Karpas-422 (cell line): Measurements from ENCODE around the gene NDUFC1. TPM values are rescaled to one million over a fixed set of nuclear protein-coding genes. Genes with fewer than 3 reads are reported as not detected.
"Not testable (repeated sequence)": the region's sequence is repeated elsewhere in the genome, so short reads cannot be mapped to it uniquely, and the experiment has no call there.

Source experiments
- DNase-seq: peaks from one replicate; pipeline ENCODE4 v3.0.0-alpha.2; 2015
- H2AFZ ChIP-seq: fragments of 200-600 bp; sonication (generic); 2 replicates; pipeline ENCODE4 v1.6.1; 2014; ENCODE audit warnings: antibody characterized with exemption, low read length, mixed read lengths
- H3K27ac ChIP-seq: fragments of 200-600 bp; sonication (generic); 2 replicates; pipeline ENCODE4 v1.5.1; 2014; ENCODE audit warnings: mild to moderate bottlenecking, low read length, moderate library complexity
- H3K27me3 ChIP-seq: fragments of 200-600 bp; sonication (generic); 2 replicates; pipeline ENCODE4 v1.6.1; 2014; ENCODE audit warnings: low read length, mixed read lengths
- H3K36me3 ChIP-seq: fragments of 200-600 bp; sonication (generic); 2 replicates; pipeline ENCODE4 v1.6.1; 2014; ENCODE audit warnings: low read length, mixed read lengths; ENCODE audit not compliant: insufficient read depth
- H3K4me1 ChIP-seq: fragments of 200-600 bp; sonication (generic); 2 replicates; pipeline ENCODE4 v1.6.1; 2014; ENCODE audit warnings: mild to moderate bottlenecking, low read length, mixed read lengths
- H3K4me2 ChIP-seq: fragments of 200-600 bp; sonication (generic); 2 replicates; pipeline ENCODE4 v1.6.1; 2014; ENCODE audit warnings: low read length, low read depth, mild to moderate bottlenecking; ENCODE audit not compliant: poor library complexity, severe bottlenecking
- H3K4me3 ChIP-seq: fragments of 200-600 bp; sonication (generic); 2 replicates; pipeline ENCODE4 v1.5.1; 2014; ENCODE audit warnings: mild to moderate bottlenecking, antibody characterized with exemption, low read length, mixed read lengths
- H3K79me2 ChIP-seq: fragments of 200-600 bp; sonication (generic); 2 replicates; pipeline ENCODE4 v1.6.1; 2014; ENCODE audit warnings: mild to moderate bottlenecking, low read length, mixed read lengths
- H3K9ac ChIP-seq: fragments of 200-600 bp; sonication (generic); 2 replicates; pipeline ENCODE4 v1.6.0; 2014; ENCODE audit warnings: low read length
- H3K9me2 ChIP-seq: fragments of 200-600 bp; sonication (generic), shearing (Covaris generic); replicated peaks from 2 replicates; pipeline ENCODE4 v1.6.0; 2014; ENCODE audit warnings: mild to moderate bottlenecking, low read length, moderate library complexity; ENCODE audit not compliant: insufficient read depth
- H3K9me3 ChIP-seq: fragments of 300-700, 200-600 bp; sonication (generic); 2 replicates; pipeline ENCODE4 v1.6.1; 2014; ENCODE audit warnings: low read length, mixed read lengths
- H4K20me1 ChIP-seq: fragments of 200-600 bp; sonication (generic); 2 replicates; pipeline ENCODE4 v1.6.1; 2014; ENCODE audit warnings: mild to moderate bottlenecking, antibody characterized with exemption, low read length, low read depth; ENCODE audit not compliant: insufficient read depth
- total RNA-seq: library from RNA; depleted of rRNA; stranded (reverse); fragments of >200 nt; shearing (Covaris generic); gene quantifications from 2 replicates; pipeline ENCODE4 v1.2.3, GENCODE V29; 2014; ENCODE audit warnings: low replicate concordance

Gene NDUFC1
- total RNA-seq, 1 experiment from 2014 or later, result 86.8 TPM

DNA sequence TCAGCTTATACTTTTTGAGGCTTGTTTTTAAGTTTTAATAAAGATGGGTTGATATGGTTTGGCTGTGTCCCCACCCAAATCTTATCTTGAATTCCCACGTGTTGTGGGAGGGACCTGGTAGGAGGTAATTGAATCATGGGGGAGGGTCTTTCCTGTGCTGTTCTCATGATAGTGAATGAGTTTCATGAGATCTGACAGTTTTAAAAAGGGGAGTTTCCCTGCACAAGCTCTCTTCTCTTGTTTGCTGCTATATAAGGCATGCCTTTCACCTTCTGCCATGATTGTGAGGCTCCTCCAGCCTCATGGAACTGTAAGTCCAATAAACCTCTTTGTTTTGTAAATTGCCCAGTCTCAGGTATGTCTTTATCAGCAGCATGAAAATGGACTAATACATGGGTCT, 19.8 kb upstream of the NDUFC1 start:
- H3K4me3 ChIP-seq, H3K27ac ChIP-seq, H3K27me3 ChIP-seq, H3K9me3 ChIP-seq, H3K4me1 ChIP-seq, H3K4me2 ChIP-seq, DNase-seq, H2AFZ ChIP-seq, H3K9ac ChIP-seq, H3K9me2 ChIP-seq: not testable (repeated sequence)
- Histone ChIP-seq H4K20me1 (peaks cover 15% of the 10 kb centered on the region; the same call in 1 of the 2 replicates), H3K36me3 (peaks cover 13% of the 10 kb centered on the region; the same call in 1 of the 2 replicates), H3K79me2 (peaks cover 100% of the 10 kb centered on the region)

DNA sequence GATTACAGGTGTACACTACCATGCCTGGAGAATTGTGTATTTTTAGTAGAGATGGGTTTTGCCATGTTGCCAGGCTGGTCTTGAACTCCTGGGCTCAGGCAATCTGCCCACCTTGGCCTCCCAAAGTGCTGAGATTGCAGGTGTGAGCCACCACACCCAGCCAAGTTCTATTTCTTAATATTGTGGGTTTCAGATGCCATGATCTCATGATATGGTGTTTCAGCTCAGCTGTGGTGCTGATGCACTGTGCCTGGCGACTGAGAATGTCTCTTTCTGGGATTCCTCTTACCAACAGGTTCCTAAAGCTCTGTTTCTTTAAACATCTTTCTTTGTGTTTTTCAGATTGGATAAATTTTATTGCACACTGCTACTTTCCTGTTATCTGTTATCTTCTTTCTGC, 17.3 kb upstream of the NDUFC1 start:
- Histone ChIP-seq H4K20me1 (peaks cover 20% of the 10 kb centered on the region; the same call in 1 of the 2 replicates), H3K79me2 (peaks cover 100% of the 10 kb centered on the region), H3K9me2 (no peaks in the 10 kb centered on the region), H2AFZ (no peak overlapping the region), H3K9ac (no peak overlapping the region), H3K4me3 (no peak overlapping the region), H3K9me3 (no peaks in the 10 kb centered on the region), H3K4me2 (no peak overlapping the region), H3K27ac (no peak overlapping the region), H3K36me3 (peaks cover 15% of the 10 kb centered on the region; the same call in 1 of the 2 replicates), H3K4me1 (peaks cover 5% of the 10 kb centered on the region), H3K27me3 (no peaks in the 10 kb centered on the region)
- no peak for DNase-seq

- Histone ChIP-seq H3K27ac (no peak overlapping the region), H3K4me2 (no peak overlapping the region), H3K27me3 (no peaks in the 10 kb centered on the region), H3K4me1 (peaks cover 12% of the 10 kb centered on the region), H3K9ac (no peak overlapping the region), H2AFZ (no peak overlapping the region), H3K9me2 (no peaks in the 10 kb centered on the region), H3K9me3 (no peaks in the 10 kb centered on the region), H3K36me3 (peaks cover 25% of the 10 kb centered on the region), H3K4me3 (no peak overlapping the region), H4K20me1 (peaks cover 23% of the 10 kb centered on the region; the same call in 1 of the 2 replicates), H3K79me2 (peaks cover 100% of the 10 kb centered on the region)
- DNase-seq, result no peak
These were observed 15.4 kb upstream of the NDUFC1 start for GRCh38 chr4:139317635-139318034.

GRCh38 chr4:139316733-139317132, 14.5 kb upstream of the NDUFC1 start:
- peaks cover 29% of the 10 kb centered on the region for H4K20me1 ChIP-seq
- no peak overlapping the region for H3K27ac ChIP-seq

DNA sequence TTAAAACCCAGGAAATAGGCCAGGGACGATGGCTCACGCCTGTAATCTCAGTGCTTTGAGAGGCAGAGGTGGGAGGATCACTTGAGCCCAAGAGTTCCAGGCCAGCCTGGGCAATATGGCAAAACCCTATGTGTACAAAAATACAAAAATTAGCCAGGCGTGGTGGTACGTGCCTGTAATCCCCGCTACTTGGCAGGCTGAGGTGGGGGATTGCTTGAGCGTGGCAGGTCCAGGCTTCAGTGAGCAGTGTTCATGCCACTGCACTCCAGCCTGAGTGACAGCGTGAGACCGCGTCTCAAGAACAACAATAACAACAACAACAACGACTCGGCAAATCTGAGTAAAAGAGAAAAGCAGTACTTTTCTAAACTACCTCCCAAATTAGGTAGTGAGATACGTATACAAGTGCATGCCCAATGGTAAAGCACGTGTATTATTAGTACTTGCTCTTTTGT, 13.0 kb upstream of the NDUFC1 start:
- peaks cover 29% of the 10 kb centered on the region for H3K36me3 ChIP-seq
- H4K20me1 ChIP-seq, result peaks cover 29% of the 10 kb centered on the region
- H3K4me3 ChIP-seq, result no peak overlapping the region
- no peak overlapping the region for H3K9ac ChIP-seq
- no peak overlapping the region for H3K4me2 ChIP-seq
- no peak overlapping the region for H2AFZ ChIP-seq
- DNase-seq, result no peak
- no peaks in the 10 kb centered on the region for H3K9me3 ChIP-seq
- H3K27ac ChIP-seq, result no peak overlapping the region
- H3K4me1 ChIP-seq, result peaks cover 21% of the 10 kb centered on the region
- no peaks in the 10 kb centered on the region for H3K27me3 ChIP-seq
- no peaks in the 10 kb centered on the region for H3K9me2 ChIP-seq
- H3K79me2 ChIP-seq, result peaks cover 100% of the 10 kb centered on the region

More at GRCh38 chr4:139316733-139317132, 14.5 kb upstream of the NDUFC1 start:
- Histone ChIP-seq H3K27me3 (no peaks in the 10 kb centered on the region), H3K4me2 (no peak overlapping the region), H3K36me3 (peaks cover 29% of the 10 kb centered on the region), H3K4me1 (peaks cover 21% of the 10 kb centered on the region), H3K9me3 (no peaks in the 10 kb centered on the region), H3K4me3 (no peak overlapping the region), H3K79me2 (peaks cover 100% of the 10 kb centered on the region), H3K9me2 (no peaks in the 10 kb centered on the region), H3K9ac (no peak overlapping the region), H2AFZ (no peak overlapping the region)
- DNase-seq, result no peak

DNA sequence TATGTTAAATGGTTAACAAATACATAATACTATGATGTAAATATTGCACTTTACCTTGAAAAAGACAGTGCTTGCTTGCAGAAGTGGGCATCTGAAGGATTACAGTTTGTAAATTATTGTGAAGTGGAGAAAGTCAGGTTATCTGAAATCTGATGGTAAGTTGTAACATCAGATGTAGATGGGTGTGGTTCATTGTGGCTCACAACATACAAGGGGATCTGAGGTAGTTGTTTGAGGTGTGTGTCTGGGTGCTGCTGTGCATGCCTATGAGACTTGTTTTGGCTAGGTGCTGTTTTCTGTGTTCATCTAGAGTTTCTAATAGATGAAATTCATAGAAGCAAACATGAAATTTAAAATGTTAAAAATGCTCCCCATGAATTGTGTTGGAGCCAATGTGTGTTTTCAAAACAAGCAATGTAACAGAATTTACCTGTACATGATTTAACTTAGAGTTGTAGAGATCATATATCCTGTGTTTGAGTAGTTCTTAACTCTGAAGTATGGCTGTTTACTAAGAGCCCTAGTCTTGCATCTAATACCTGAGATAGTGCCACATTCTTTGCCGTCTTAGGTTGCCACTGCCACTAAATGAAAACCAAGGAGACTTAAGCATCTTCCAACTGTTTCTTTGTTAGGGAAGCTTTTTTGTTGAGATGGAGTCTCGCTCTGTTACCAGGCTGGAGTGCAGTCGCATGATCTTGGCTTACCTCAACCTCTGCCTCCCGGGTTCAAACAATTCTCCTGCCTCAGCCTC, 11.9 kb upstream of the NDUFC1 start:
- no peak for DNase-seq
- no peak overlapping the region for H3K4me3 ChIP-seq
- H2AFZ ChIP-seq, result no peak overlapping the region
- H3K9me2 ChIP-seq, result no peaks in the 10 kb centered on the region
- peaks cover 21% of the 10 kb centered on the region for H3K4me1 ChIP-seq
- H3K27ac ChIP-seq, result no peak overlapping the region
- peaks cover 29% of the 10 kb centered on the region for H3K36me3 ChIP-seq
- peaks cover 100% of the 10 kb centered on the region for H3K79me2 ChIP-seq
- no peak overlapping the region for H3K4me2 ChIP-seq
- no peak overlapping the region for H3K9ac ChIP-seq
- H4K20me1 ChIP-seq, result peaks cover 20% of the 10 kb centered on the region; the same call in 1 of the 2 replicates
- no peaks in the 10 kb centered on the region for H3K9me3 ChIP-seq
- no peaks in the 10 kb centered on the region for H3K27me3 ChIP-seq

- not testable (repeated sequence) for H3K9me2 ChIP-seq, H3K4me3 ChIP-seq, H3K4me2 ChIP-seq, H3K27me3 ChIP-seq, H3K9me3 ChIP-seq, DNase-seq, H3K27ac ChIP-seq, H2AFZ ChIP-seq, H3K9ac ChIP-seq
- Histone ChIP-seq H4K20me1 (peaks cover 20% of the 10 kb centered on the region; the same call in 1 of the 2 replicates), H3K4me1 (peaks cover 21% of the 10 kb centered on the region), H3K79me2 (peaks cover 100% of the 10 kb centered on the region), H3K36me3 (peaks cover 29% of the 10 kb centered on the region)
These were observed 11.1 kb upstream of the NDUFC1 start for GRCh38 chr4:139313414-139313813.

DNA sequence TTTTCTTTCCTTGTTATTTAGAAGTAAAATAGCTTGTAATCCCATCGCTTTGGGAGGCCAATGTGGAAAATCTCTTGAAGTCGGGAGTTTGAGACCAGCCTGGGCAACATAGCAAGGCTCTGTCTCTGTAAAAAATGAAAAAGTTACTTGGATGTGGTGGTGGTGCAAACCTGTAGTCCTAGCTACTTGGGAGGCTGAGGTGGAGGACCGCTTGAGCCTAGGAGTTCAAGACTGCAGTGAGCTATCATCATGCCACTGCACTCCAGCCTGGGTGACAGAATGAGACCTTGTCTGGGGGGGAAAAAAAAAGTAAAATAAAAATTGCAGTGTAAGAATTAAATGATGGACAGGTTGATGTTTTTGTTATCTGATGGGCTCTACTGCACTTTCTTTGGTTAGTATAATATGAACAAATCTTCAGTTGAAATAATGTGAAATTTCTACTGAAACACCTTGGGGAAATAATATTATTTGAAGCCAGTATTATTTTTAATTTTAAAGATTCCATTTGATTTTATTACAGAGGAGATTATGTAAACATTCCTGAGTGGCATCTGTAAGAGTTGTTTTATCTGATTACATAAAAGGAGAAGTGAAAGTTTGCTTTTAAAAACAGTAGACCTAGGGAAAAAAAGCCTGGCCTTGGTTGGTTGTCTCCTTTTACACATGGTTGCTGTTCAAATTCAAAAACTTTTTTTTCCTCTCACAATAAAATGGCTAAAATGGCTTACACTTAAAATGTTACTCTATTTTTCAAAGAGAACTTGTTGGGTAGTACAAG, 10.5 kb upstream of the NDUFC1 start:
- Histone ChIP-seq H3K9me2 (no peaks in the 10 kb centered on the region), H3K4me3 (no peak overlapping the region), H3K79me2 (peaks cover 99% of the 10 kb centered on the region), H4K20me1 (peaks cover 20% of the 10 kb centered on the region; the same call in 1 of the 2 replicates), H3K4me1 (peaks cover 21% of the 10 kb centered on the region), H3K27ac (peak overlapping the region; percentile 37), H3K36me3 (peaks cover 29% of the 10 kb centered on the region), H3K9ac (no peak overlapping the region), H3K9me3 (no peaks in the 10 kb centered on the region), H2AFZ (no peak overlapping the region), H3K4me2 (no peak overlapping the region), H3K27me3 (no peaks in the 10 kb centered on the region)
- no peak for DNase-seq
